ENCODE data around the gene PIGO. TPM values are rescaled to one million over a fixed set of nuclear protein-coding genes. Genes with fewer than 3 reads are reported as not detected.

Gene PIGO
- total RNA-seq, 1 donor, result 8.7 TPM

GRCh38 chr9:35091536-35091935 lies 4.9 kb downstream of the PIGO start:
- H3K9me3 ChIP-seq (ENCODE audit: low read depth, low read length), result no peaks in the 10 kb centered on the region

GRCh38 chr9:35089434-35089833 lies 7.0 kb downstream of the PIGO start:
- Histone ChIP-seq H3K9me3 (ENCODE audit: low read depth, low read length) (no peaks in the 10 kb centered on the region), H3K4me3 (ENCODE audit: low read length) (no peak overlapping the region), H3K27me3 (ENCODE audit: insufficient read depth, low read length) (no peaks in the 10 kb centered on the region), H3K4me1 (ENCODE audit: insufficient read depth, low read length) (no peaks in the 10 kb centered on the region)

More at GRCh38 chr9:35091536-35091935, 4.9 kb downstream of the PIGO start:
- Histone ChIP-seq H3K4me1 (ENCODE audit: insufficient read depth, low read length) (peaks cover 13% of the 10 kb centered on the region), H3K27me3 (ENCODE audit: insufficient read depth, low read length) (no peaks in the 10 kb centered on the region), H3K4me3 (ENCODE audit: low read length) (no peak overlapping the region)

GRCh38 chr9:35085078-35085477 lies 11.3 kb downstream of the PIGO start:
- Histone ChIP-seq H3K4me1 (ENCODE audit: insufficient read depth, low read length) (peaks cover 8% of the 10 kb centered on the region), H3K9me3 (ENCODE audit: low read depth, low read length) (no peaks in the 10 kb centered on the region), H3K27me3 (ENCODE audit: insufficient read depth, low read length) (no peaks in the 10 kb centered on the region), H3K4me3 (ENCODE audit: low read length) (no peak overlapping the region)

GRCh38 chr9:35079426-35080341 lies 16.7 kb downstream of the PIGO start, which contains the start of gene FANCG:
FANCG (minus strand) TSS chr9:35079942; CDS start chr9:35079524, 418 bp downstream.
- Histone ChIP-seq H3K27me3 (ENCODE audit: insufficient read depth, low read length) (no peaks in the 10 kb centered on the region), H3K4me1 (ENCODE audit: insufficient read depth, low read length) (peaks cover 30% of the 10 kb centered on the region), H3K9me3 (ENCODE audit: low read depth, low read length) (no peaks in the 10 kb centered on the region), H3K4me3 (ENCODE audit: low read length) (peak within 1 kb of the TSS; percentile 85)

GRCh38 chr9:35079041-35079425 lies 17.4 kb downstream of the PIGO start:
- Histone ChIP-seq H3K9me3 (ENCODE audit: low read depth, low read length) (no peaks in the 10 kb centered on the region), H3K27me3 (ENCODE audit: insufficient read depth, low read length) (no peaks in the 10 kb centered on the region), H3K4me1 (ENCODE audit: insufficient read depth, low read length) (peaks cover 30% of the 10 kb centered on the region), H3K4me3 (ENCODE audit: low read length) (peak overlapping the region; percentile 85)

GRCh38 chr9:35078066-35078465 lies 18.3 kb downstream of the PIGO start:
- H3K27me3 ChIP-seq (ENCODE audit: insufficient read depth, low read length), result no peaks in the 10 kb centered on the region
- no peak overlapping the region for H3K4me3 ChIP-seq (ENCODE audit: low read length)
- H3K9me3 ChIP-seq (ENCODE audit: low read depth, low read length), result no peaks in the 10 kb centered on the region
- peaks cover 34% of the 10 kb centered on the region for H3K4me1 ChIP-seq (ENCODE audit: insufficient read depth, low read length)

GRCh38 chr9:35076848-35077247 lies 19.5 kb downstream of the PIGO start:
- Histone ChIP-seq H3K27me3 (ENCODE audit: insufficient read depth, low read length) (no peaks in the 10 kb centered on the region), H3K4me3 (ENCODE audit: low read length) (no peak overlapping the region), H3K4me1 (ENCODE audit: insufficient read depth, low read length) (peaks cover 38% of the 10 kb centered on the region)

GRCh38 chr9:35075358-35075757 lies 21.0 kb downstream of the PIGO start:
- no peaks in the 10 kb centered on the region for H3K27me3 ChIP-seq (ENCODE audit: insufficient read depth, low read length)
- H3K4me3 ChIP-seq (ENCODE audit: low read length), result no peak overlapping the region
- no peaks in the 10 kb centered on the region for H3K9me3 ChIP-seq (ENCODE audit: low read depth, low read length)
- peaks cover 44% of the 10 kb centered on the region for H3K4me1 ChIP-seq (ENCODE audit: insufficient read depth, low read length)

More at GRCh38 chr9:35076848-35077247, 19.5 kb downstream of the PIGO start:
- no peaks in the 10 kb centered on the region for H3K9me3 ChIP-seq (ENCODE audit: low read depth, low read length)

- H3K9me3 ChIP-seq (ENCODE audit: low read depth, low read length), result no peaks in the 10 kb centered on the region
- peaks cover 46% of the 10 kb centered on the region for H3K4me1 ChIP-seq (ENCODE audit: insufficient read depth, low read length)
- H3K4me3 ChIP-seq (ENCODE audit: low read length), result no peak overlapping the region
- H3K27me3 ChIP-seq (ENCODE audit: insufficient read depth, low read length), result no peaks in the 10 kb centered on the region
Observed at GRCh38 chr9:35074791-35075190, 21.6 kb downstream of the PIGO start.

- Histone ChIP-seq H3K4me3 (ENCODE audit: low read length) (no peak overlapping the region), H3K9me3 (ENCODE audit: low read depth, low read length) (no peaks in the 10 kb centered on the region), H3K4me1 (ENCODE audit: insufficient read depth, low read length) (peaks cover 47% of the 10 kb centered on the region), H3K27me3 (ENCODE audit: insufficient read depth, low read length) (no peaks in the 10 kb centered on the region)
Observed at GRCh38 chr9:35074141-35074540, 22.2 kb downstream of the PIGO start.

GRCh38 chr9:35073279-35073612 lies 23.1 kb downstream of the PIGO start:
- Histone ChIP-seq H3K9me3 (ENCODE audit: low read depth, low read length) (no peaks in the 10 kb centered on the region), H3K27me3 (ENCODE audit: insufficient read depth, low read length) (no peaks in the 10 kb centered on the region), H3K4me1 (ENCODE audit: insufficient read depth, low read length) (peaks cover 47% of the 10 kb centered on the region), H3K4me3 (ENCODE audit: low read length) (no peak overlapping the region)

- Histone ChIP-seq H3K4me3 (ENCODE audit: low read length) (peak within 1 kb of the TSS; percentile 93), H3K27me3 (ENCODE audit: insufficient read depth, low read length) (no peaks in the 10 kb centered on the region), H3K9me3 (ENCODE audit: low read depth, low read length) (no peaks in the 10 kb centered on the region), H3K4me1 (ENCODE audit: insufficient read depth, low read length) (peaks cover 47% of the 10 kb centered on the region)
Observed at GRCh38 chr9:35072461-35073278, 23.7 kb downstream of the PIGO start, which contains the start of gene VCP. VCP (minus strand) TSS chr9:35072625; CDS start chr9:35072353, 272 bp downstream.

- peak overlapping the region; percentile 93 for H3K4me3 ChIP-seq (ENCODE audit: low read length)
- H3K9me3 ChIP-seq (ENCODE audit: low read depth, low read length), result no peaks in the 10 kb centered on the region
- H3K4me1 ChIP-seq (ENCODE audit: insufficient read depth, low read length), result peaks cover 48% of the 10 kb centered on the region
- H3K27me3 ChIP-seq (ENCODE audit: insufficient read depth, low read length), result no peaks in the 10 kb centered on the region
Observed at GRCh38 chr9:35071814-35072460, 24.5 kb downstream of the PIGO start.

- Histone ChIP-seq H3K9me3 (ENCODE audit: low read depth, low read length) (no peaks in the 10 kb centered on the region), H3K27me3 (ENCODE audit: insufficient read depth, low read length) (no peaks in the 10 kb centered on the region), H3K4me1 (ENCODE audit: insufficient read depth, low read length) (peaks cover 48% of the 10 kb centered on the region), H3K4me3 (ENCODE audit: low read length) (peak overlapping the region; percentile 93)
Observed at GRCh38 chr9:35070823-35071813, 25.3 kb downstream of the PIGO start.
